ENCODE data around the gene PIGH. TPM values are rescaled to one million over a fixed set of nuclear protein-coding genes. Genes with fewer than 3 reads are reported as not detected.

PIGH gene
- polyA plus RNA-seq, 1 of the 3 experiments (the other 2 are of a cell fraction), result 23.6 TPM

GRCh38 chr14:67623114-67623513, 23.0 kb upstream of the PIGH start:
- no peak overlapping the region for H3K4me3 ChIP-seq (ENCODE audit: low read depth in 2 of 2, low read length in 1 of 2)
- no peaks in the 10 kb centered on the region for H3K9me3 ChIP-seq
- H3F3A ChIP-seq (replicated peaks; ENCODE audit: insufficient read depth), result peaks cover 22% of the 10 kb centered on the region
- no peaks in the 10 kb centered on the region for H3K27me3 ChIP-seq (ENCODE audit: insufficient read depth)
- no peaks in the 10 kb centered on the region for H3K79me2 ChIP-seq (ENCODE audit: insufficient read depth)
- H2AFZ ChIP-seq (ENCODE audit: low read depth), result peak overlapping the region; percentile 77; the same call in 1 of the 2 replicates
- ChIA-PET POLR2A (interaction anchor here (0.6 kb wide), 2 partner anchors 22 to 23 kb away, joined by 3 read pairs; partner anchors contain the start of gene PIGH), CTCF (interaction anchor here (0.9 to 6.2 kb wide), 3 partner anchors 21 to 196 kb away, joined by 3 to 85 read pairs (median 3); partner anchors contain the start of gene RDH12)
- H4K20me1 ChIP-seq (ENCODE audit: insufficient read depth), result no peaks in the 10 kb centered on the region
- peak overlapping the region; percentile 26; the same call in 1 of the 2 replicates for H3K9ac ChIP-seq
- WGBS (ENCODE audit: low lambda C conversion rate), result 58% methylated on average over 2 of the region's 2 CpGs
- peak overlapping the region; percentile 58; the same call in 1 of the 2 replicates for H3K4me2 ChIP-seq
- H3K27ac ChIP-seq (ENCODE audit: low read depth in 2 of 2, low read length in 1 of 2), result peak overlapping the region in 1 of 2 experiments; percentile 76; a peak in 3 of 4 replicates
- H3K4me1 ChIP-seq (ENCODE audit: control insufficient read depth in 1 of 2, insufficient read depth in 2 of 2, low read depth in 1 of 2, low read length in 1 of 2), result peaks cover 5 to 10% of the 10 kb centered on the region in 2 experiments; a peak in 3 of 4 replicates
- TF ChIP-seq IRF3 (IDR thresholded peaks at IDR 0.05; ENCODE audit: low read depth, low read length), result no peak
- no peak for TF ChIP-seq RCOR1 (IDR thresholded peaks at IDR 0.05; ENCODE audit: low read length)
- no peak for TF ChIP-seq CHD2 (IDR thresholded peaks at IDR 0.05; ENCODE audit: low read length, partially characterized antibody)
- no peak for TF ChIP-seq RXRA (IDR thresholded peaks at IDR 0.05; ENCODE audit: borderline replicate concordance, low read depth)
- TF ChIP-seq FOSL2 (IDR thresholded peaks at IDR 0.05; ENCODE audit: borderline replicate concordance, low read depth), result no peak
- no peak for TF ChIP-seq YY1 (IDR thresholded peaks at IDR 0.05; ENCODE audit: low read depth)
- no peak for TF ChIP-seq REST (IDR thresholded peaks at IDR 0.05; ENCODE audit: low read depth, low read length)
- TF ChIP-seq NRF1 (IDR thresholded peaks at IDR 0.05; ENCODE audit: low read depth, low read length), result no peak
- TF ChIP-seq USF1 (IDR thresholded peaks at IDR 0.05; ENCODE audit: borderline replicate concordance, low read depth), result no peak
- TF ChIP-seq POLR2AphosphoS5 (IDR thresholded peaks at IDR 0.05; ENCODE audit: low read depth, low read length), result no peak
- TF ChIP-seq GABPA (IDR thresholded peaks at IDR 0.05; ENCODE audit: low read depth), result no peak
- no peak for TF ChIP-seq RFX5 (IDR thresholded peaks at IDR 0.05; ENCODE audit: low read length)
- TF ChIP-seq EZH2phosphoT487 (IDR thresholded peaks at IDR 0.05; ENCODE audit: borderline replicate concordance, low read depth), result no peak
- H3K9me2 ChIP-seq, result no peaks in the 10 kb centered on the region
- no peaks in the 10 kb centered on the region for H3K36me3 ChIP-seq (replicated peaks in 1 of 2; ENCODE audit: control insufficient read depth in 1 of 2, insufficient read depth in 2 of 2, low read length in 1 of 2)
- no peak for DNase-seq
